Measurements from ENCODE around the gene YIF1B.

Gene YIF1B

GRCh38 chr19:38333245-38333644 is 17.5 kb upstream of the YIF1B start:
- no peak for DNase-seq

- DNase-seq, result no peak
These were observed 16.0 kb upstream of the YIF1B start for GRCh38 chr19:38331728-38332127.

GRCh38 chr19:38329651-38330050 is 13.9 kb upstream of the YIF1B start:
- DNase-seq, result no peak

- DNase-seq, result no peak
These were observed 10.8 kb upstream of the YIF1B start for GRCh38 chr19:38326591-38326990.

- DNase-seq, result no peak
These were observed 8.7 kb upstream of the YIF1B start for GRCh38 chr19:38324431-38324830.

- no peak for DNase-seq
These were observed 7.5 kb upstream of the YIF1B start for GRCh38 chr19:38323291-38323690.

- DNase-seq, result no peak
These were observed 6.0 kb upstream of the YIF1B start for GRCh38 chr19:38321646-38322196.

- DNase-seq, result no peak
These were observed 5.2 kb upstream of the YIF1B start for GRCh38 chr19:38320969-38321339.

GRCh38 chr19:38319421-38320258 is 3.9 kb upstream of the YIF1B start, which contains the start of gene KCNK6:
Gene KCNK6, plus strand, starts transcription at chr19:38319845. Its CDS starts 106 bp downstream, at chr19:38319951.
- DNase-seq, result no peak

GRCh38 chr19:38318660-38319059 is 2.9 kb upstream of the YIF1B start:
- DNase-seq, result no peak

GRCh38 chr19:38317104-38317612 is 1.4 kb upstream of the YIF1B start:
- DNase-seq, result no peak

GRCh38 chr19:38316477-38317067 is 825 bp upstream of the YIF1B start:
- no peak for DNase-seq

GRCh38 chr19:38310986-38311385 is 4.8 kb downstream of the YIF1B start:
- no peak for DNase-seq

- DNase-seq, result no peak
These were observed 5.5 kb downstream of the YIF1B start for GRCh38 chr19:38310279-38310670.

- no peak for DNase-seq
These were observed 6.0 kb downstream of the YIF1B start for GRCh38 chr19:38309615-38310278.

GRCh38 chr19:38308926-38309614 is 6.7 kb downstream of the YIF1B start:
- DNase-seq, result no peak

- no peak for DNase-seq
These were observed 7.6 kb downstream of the YIF1B start for GRCh38 chr19:38308006-38308766.

- DNase-seq, result no peak
These were observed 8.2 kb downstream of the YIF1B start for GRCh38 chr19:38307597-38307996.

- no peak for DNase-seq
These were observed 8.7 kb downstream of the YIF1B start for GRCh38 chr19:38307076-38307475.

GRCh38 chr19:38306236-38306635 is 9.5 kb downstream of the YIF1B start:
- no peak for DNase-seq

GRCh38 chr19:38304866-38305429 is 10.8 kb downstream of the YIF1B start:
- DNase-seq, result no peak
